Measurements from ENCODE around the gene TMEM116. TPM values are rescaled to one million over a fixed set of nuclear protein-coding genes. Genes with fewer than 3 reads are reported as not detected.

Gene TMEM116
- total RNA-seq (2022; extraction: Qiagen RNA extraction), result 5.7 to 6.4 TPM (median 6.1 TPM) in 5 replicates

GRCh38 chr12:112012775-112013600 is at the start of gene TMEM116, which contains the start of gene ERP29:
TSS of gene TMEM116 (minus strand) at chr12:112013165. CDS start at chr12:112005270, 7,895 bp downstream.
TSS of gene ERP29 (plus strand) at chr12:112013426. CDS start at chr12:112013466, 40 bp downstream.

Other genes starting within 250 kb of the TMEM116 start
- 74.6 to 90.6 TPM (median 85.6 TPM) in 5 replicates for gene ALDH2, start 246.2 kb downstream of the TMEM116 start, total RNA-seq (2022; extraction: Qiagen RNA extraction)
- 51.2 to 59.4 TPM (median 55.8 TPM) in 5 replicates for gene MAPKAPK5, start 170.9 kb downstream of the TMEM116 start, total RNA-seq (2022; extraction: Qiagen RNA extraction)
- gene ERP29, start 261 bp upstream of the TMEM116 start, total RNA-seq (2022; extraction: Qiagen RNA extraction), result 123 to 143 TPM (median 124 TPM) in 5 replicates
- gene NAA25, start 95.6 kb upstream of the TMEM116 start, total RNA-seq (2022; extraction: Qiagen RNA extraction), result 14.1 to 22.3 TPM (median 18.6 TPM) in 5 replicates
- gene TRAFD1, start 112.4 kb upstream of the TMEM116 start, total RNA-seq (2022; extraction: Qiagen RNA extraction), result 15.2 to 20.4 TPM (median 16.5 TPM) in 5 replicates